ENCODE results near the gene MRPL16.

DNA sequence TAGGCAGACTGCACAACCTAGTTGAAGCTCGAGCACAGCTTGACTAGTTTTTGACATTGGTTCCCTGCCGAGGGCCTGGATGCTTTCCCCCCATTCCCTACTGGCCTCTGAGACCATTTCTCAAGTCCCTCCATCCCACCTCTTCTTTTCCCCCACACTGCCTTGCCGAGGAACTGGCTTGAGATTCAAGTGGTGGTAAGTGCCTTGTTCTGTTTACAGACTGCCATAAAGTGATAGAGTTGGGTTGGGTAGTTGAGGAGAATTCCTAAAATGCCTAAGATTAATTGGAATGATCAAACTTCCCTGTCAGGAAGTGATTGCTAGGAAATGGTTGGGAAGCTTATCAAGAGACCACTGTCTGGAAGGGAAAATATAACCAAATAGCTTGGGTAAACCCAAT, 16.2 kb downstream of the MRPL16 start:
- TF ChIP-seq, protein P1, sequence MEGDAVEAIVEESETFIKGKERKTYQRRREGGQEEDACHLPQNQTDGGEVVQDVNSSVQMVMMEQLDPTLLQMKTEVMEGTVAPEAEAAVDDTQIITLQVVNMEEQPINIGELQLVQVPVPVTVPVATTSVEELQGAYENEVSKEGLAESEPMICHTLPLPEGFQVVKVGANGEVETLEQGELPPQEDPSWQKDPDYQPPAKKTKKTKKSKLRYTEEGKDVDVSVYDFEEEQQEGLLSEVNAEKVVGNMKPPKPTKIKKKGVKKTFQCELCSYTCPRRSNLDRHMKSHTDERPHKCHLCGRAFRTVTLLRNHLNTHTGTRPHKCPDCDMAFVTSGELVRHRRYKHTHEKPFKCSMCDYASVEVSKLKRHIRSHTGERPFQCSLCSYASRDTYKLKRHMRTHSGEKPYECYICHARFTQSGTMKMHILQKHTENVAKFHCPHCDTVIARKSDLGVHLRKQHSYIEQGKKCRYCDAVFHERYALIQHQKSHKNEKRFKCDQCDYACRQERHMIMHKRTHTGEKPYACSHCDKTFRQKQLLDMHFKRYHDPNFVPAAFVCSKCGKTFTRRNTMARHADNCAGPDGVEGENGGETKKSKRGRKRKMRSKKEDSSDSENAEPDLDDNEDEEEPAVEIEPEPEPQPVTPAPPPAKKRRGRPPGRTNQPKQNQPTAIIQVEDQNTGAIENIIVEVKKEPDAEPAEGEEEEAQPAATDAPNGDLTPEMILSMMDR (conservative IDR thresholded peaks at IDR 0.05), result no peak
- no peak for TF ChIP-seq ZFX (IDR thresholded peaks at IDR 0.05)
